IMR-90 (cell line): ENCODE measurements around the gene SLC6A20. TPM values are rescaled to one million over a fixed set of nuclear protein-coding genes. Genes with fewer than 3 reads are reported as not detected.

ENCODE experiments used
- ATAC-seq: fragments of 200-7000 bp; cut with Tn5 transposase; 2 replicates; pipeline ENCODE4 v1.9.1; 2020; ENCODE audit warnings: low read depth, mild to moderate bottlenecking, moderate library complexity
- BruUV-seq: library from RNA; stranded (reverse); fragments of 400-500 nt; replicated peaks from 2 replicates; lab custom pipeline; 2021; lab: Mats Ljungman, UMichigan
- CTCF ChIA-PET: fragments of 300-600 bp; formaldehyde crosslinking; extraction: SDS; loops from one replicate; lab custom pipeline; 2021; ENCODE audit warnings: antibody characterized with exemption; lab: Yijun Ruan, JAX
- POLR2A ChIA-PET: fragments of 300-600 bp; sonication (Branson Sonifier 250); formaldehyde crosslinking; loops from one replicate; lab custom pipeline; 2022; ENCODE audit warnings: antibody characterized with exemption; ENCODE audit not compliant: unreplicated experiment; lab: Charles Lee
- DNase-seq: peaks from one replicate; pipeline ENCODE4 v3.0.0; 2013
- H2AFZ ChIP-seq: replicated peaks from 2 replicates; pipeline ENCODE3; 2013; ENCODE audit warnings: low read length, mild to moderate bottlenecking; ENCODE audit not compliant: poor library complexity
- H2AK5ac ChIP-seq: 2 replicates; pipeline ENCODE4 v1.6.1; 2013; ENCODE audit warnings: low read depth, low read length, inconsistent platforms
- H2AK9ac ChIP-seq: replicated peaks from 2 replicates; pipeline ENCODE3; 2013; ENCODE audit warnings: mild to moderate bottlenecking, low read depth, low read length, moderate library complexity; ENCODE audit not compliant: poor library complexity
- H2BK120ac ChIP-seq: 2 replicates; pipeline ENCODE4 v1.6.1; 2013; ENCODE audit warnings: low read depth, low read length, inconsistent platforms
- H2BK15ac ChIP-seq: 3 replicates; pipeline ENCODE4 v1.6.1; 2013; ENCODE audit warnings: low read depth, low read length, inconsistent platforms
- H2BK20ac ChIP-seq: 2 replicates; pipeline ENCODE4 v1.6.1; 2013; ENCODE audit warnings: low read depth, mild to moderate bottlenecking, inconsistent platforms, low read length, moderate library complexity
- H2BK5ac ChIP-seq: 2 replicates; pipeline ENCODE4 v1.6.1; 2013; ENCODE audit warnings: mild to moderate bottlenecking, low read depth, low read length, inconsistent platforms; ENCODE audit not compliant: poor library complexity, severe bottlenecking
- H3K14ac ChIP-seq: replicated peaks from 2 replicates; pipeline ENCODE4 v1.6.1; 2013; ENCODE audit warnings: low read depth, low read length, inconsistent platforms
- H3K18ac ChIP-seq: 2 replicates; pipeline ENCODE4 v1.6.1; 2013; ENCODE audit warnings: low read depth, low read length, control low read depth
- H3K23ac ChIP-seq: 2 replicates; pipeline ENCODE4 v1.6.1; 2013; ENCODE audit warnings: low read depth, low read length, inconsistent platforms
- H3K27ac ChIP-seq: 2 replicates; pipeline ENCODE4 v1.5.1; 2013; ENCODE audit warnings: mild to moderate bottlenecking, control low read depth, low read length; ENCODE audit not compliant: insufficient read depth
- H3K27me3 ChIP-seq: 2 replicates; pipeline ENCODE4 v1.6.1; 2013; ENCODE audit warnings: low read length; ENCODE audit not compliant: control insufficient read depth, insufficient read depth
- H3K36me3 ChIP-seq: 2 replicates; pipeline ENCODE4 v1.6.1; 2013; ENCODE audit warnings: low read length, mixed read lengths; ENCODE audit not compliant: control insufficient read depth, insufficient read depth
- H3K4ac ChIP-seq: 2 replicates; pipeline ENCODE4 v1.6.1; 2013; ENCODE audit warnings: low read depth, low read length, inconsistent platforms
- H3K4me1 ChIP-seq: 2 replicates; pipeline ENCODE4 v1.6.1; 2013; ENCODE audit warnings: low read length, mixed read lengths; ENCODE audit not compliant: control insufficient read depth, insufficient read depth
- H3K4me2 ChIP-seq: 2 replicates; pipeline ENCODE4 v1.6.1; 2013; ENCODE audit warnings: low read depth, mild to moderate bottlenecking, control low read depth, low read length, moderate library complexity
- H3K4me3 ChIP-seq: 2 replicates; pipeline ENCODE4 v1.5.1; 2013; ENCODE audit warnings: low read depth, mild to moderate bottlenecking, control low read depth, low read length, moderate library complexity; ENCODE audit not compliant: insufficient read depth
- H3K56ac ChIP-seq: 2 replicates; pipeline ENCODE4 v1.6.1; 2013; ENCODE audit warnings: low read length, inconsistent platforms; ENCODE audit not compliant: insufficient read depth; ENCODE audit errors: extremely low read depth
- H3K79me1 ChIP-seq, 2 experiments: 2 replicates each; pipeline ENCODE4 v1.6.1; 2013; ENCODE audit warnings: low read length in 2 of 2, inconsistent platforms in 1 of 2, low read depth in 1 of 2
- H3K9ac ChIP-seq: 2 replicates; pipeline ENCODE4 v1.6.1; 2013; ENCODE audit warnings: low read depth, low read length, control low read depth
- H3K9me1 ChIP-seq: 2 replicates; pipeline ENCODE4 v1.6.1; 2013; ENCODE audit warnings: low read length, inconsistent platforms; ENCODE audit not compliant: insufficient read depth
- H3K9me3 ChIP-seq: 2 replicates; pipeline ENCODE4 v1.6.1; 2013; ENCODE audit warnings: low read length; ENCODE audit not compliant: control insufficient read depth, insufficient read depth
- H4K20me1 ChIP-seq: 2 replicates; pipeline ENCODE4 v1.6.1; 2013; ENCODE audit warnings: low read length, inconsistent platforms; ENCODE audit not compliant: insufficient read depth
- H4K5ac ChIP-seq: 2 replicates; pipeline ENCODE4 v1.6.1; 2013; ENCODE audit warnings: mild to moderate bottlenecking, low read depth, low read length, control low read depth
- H4K8ac ChIP-seq, 2 experiments: 2 replicates each; pipeline ENCODE4 v1.6.1; 2013; ENCODE audit warnings: low read depth in 2 of 2, low read length in 2 of 2, control low read depth in 1 of 2, inconsistent platforms in 1 of 2
- H4K91ac ChIP-seq: 2 replicates; pipeline ENCODE4 v1.6.1; 2013; ENCODE audit warnings: low read depth, low read length, inconsistent platforms; ENCODE audit not compliant: insufficient read depth
- CEBPB ChIP-seq: IDR thresholded peaks from 2 replicates; pipeline ENCODE4 v1.6.1; 2012; ENCODE audit warnings: low read depth, low read length, improper control_type of control experiment
- CHD1 ChIP-seq: IDR thresholded peaks from 2 replicates; pipeline ENCODE4 v1.6.1; 2012; ENCODE audit warnings: low read depth, low read length, improper control_type of control experiment
- FOS ChIP-seq: fragments of 150-350 bp; IDR thresholded peaks from 2 replicates; pipeline ENCODE4 v1.6.1; 2016; ENCODE audit warnings: low read depth, low read length
- POLR2A ChIP-seq: IDR thresholded peaks from 2 replicates; pipeline ENCODE4 v1.6.1; 2012; ENCODE audit warnings: mild to moderate bottlenecking, low read depth, low read length
- RFX5 ChIP-seq: IDR thresholded peaks from 2 replicates; pipeline ENCODE4 v1.8.0; 2012; ENCODE audit warnings: low read depth, mild to moderate bottlenecking, low read length, moderate library complexity
- SMC3 ChIP-seq: fragments of 150-350 bp; IDR thresholded peaks from 2 replicates; pipeline ENCODE4 v1.6.1; 2016; ENCODE audit warnings: low read depth, mild to moderate bottlenecking, antibody characterized with exemption, low read length, moderate library complexity
- WGBS, 2 experiments: methylation state at CpG; one replicate each; pipeline versions ENCODE4 v1.1.5 to v1.1.7; 2013; ENCODE audit warnings: missing lambda C conversion rate in 2 of 2; ENCODE audit not compliant: insufficient read length in 1 of 2; ENCODE audit errors: extremely low coverage in 2 of 2; 5-methylcytosine and 5-hydroxymethylcytosine counted together
- dilution Hi-C: fragments of 300-500 bp; cut with HindIII; formaldehyde crosslinking; loops from one replicate; pipeline ENCODE4 v1.14.3; 2018; ENCODE audit warnings: low sequenced_read_pairs; ENCODE audit not compliant: unreplicated experiment
- in situ Hi-C: fragments of 300-500 bp; cut with MboI; formaldehyde crosslinking; loops from 3 replicates; pipeline ENCODE4 v1.14.3; 2019; ENCODE audit warnings: low sequenced_read_pairs, inconsistent platforms, mixed read lengths
- intact Hi-C: fragments of 100-400 bp; cut with micrococcal nuclease; formaldehyde crosslinking; loops from 2 replicates; pipeline ENCODE4 v1.10.0; 2022
- polyA plus RNA-seq, 3 experiments: library from polyadenylated mRNA; depleted of rRNA; stranded (reverse); fragments of >200 nt; gene quantifications; 2 replicates each; pipeline ENCODE4 v1.2.3, GENCODE V29; 2012; ENCODE audit warnings: low replicate concordance in 1 of 3
- total RNA-seq: library from RNA; depleted of rRNA; stranded (reverse); fragments of >200 nt; gene quantifications from 2 replicates; pipeline ENCODE4 v1.2.3, GENCODE V29; 2012

The SLC6A20 gene
- total and polyA plus RNA-seq, 2 of the 4 experiments (the other 2 are of a cell fraction), result not detected

DNA sequence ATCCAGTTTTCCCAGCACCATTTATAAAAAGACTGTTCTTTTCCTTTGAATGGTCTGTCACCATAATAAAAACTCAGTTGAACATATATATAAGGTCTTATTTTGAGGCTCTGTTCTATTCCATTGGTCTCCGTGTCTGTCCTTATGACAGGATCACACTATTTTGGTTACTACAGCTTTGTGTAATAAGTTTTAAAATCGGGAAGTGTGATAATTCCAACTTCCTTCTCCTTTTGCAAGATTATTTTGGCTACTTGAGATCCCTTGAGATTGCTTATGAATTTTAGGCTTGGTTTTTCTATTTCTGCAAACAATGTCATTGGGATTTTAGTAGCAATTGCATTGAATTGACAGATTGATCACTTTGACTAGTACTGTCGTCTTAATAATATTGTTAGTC, 71.4 kb downstream of the SLC6A20 start:
- Histone ChIP-seq H3K56ac (no peak overlapping the region), H3K23ac (no peak overlapping the region), H2AFZ (no peak overlapping the region), H4K5ac (no peak overlapping the region), H3K9me3 (no peaks in the 10 kb centered on the region), H2AK9ac (no peak overlapping the region), H3K4me1 (no peaks in the 10 kb centered on the region), H3K36me3 (peaks cover 3% of the 10 kb centered on the region; the same call in 1 of the 2 replicates), H4K20me1 (no peaks in the 10 kb centered on the region), H2BK5ac (no peak overlapping the region), H3K9me1 (0 out of 2 replicates have a peak, but pooled peaks cover 5% of the 10 kb centered on the region), H3K4me2 (no peak overlapping the region), H4K91ac (no peak overlapping the region), H3K27ac (no peak overlapping the region), H3K18ac (no peak overlapping the region), H2BK15ac (no peak overlapping the region), H4K8ac (no peak overlapping the region), H3K9ac (no peak overlapping the region), H2BK120ac (no peak overlapping the region), H3K79me1 (peaks cover 7 to 16% of the 10 kb centered on the region in 2 experiments), H3K4me3 (no peak overlapping the region), H3K27me3 (no peaks in the 10 kb centered on the region), H2AK5ac (no peak overlapping the region), H3K14ac (no peak overlapping the region), H2BK20ac (no peak overlapping the region), H3K4ac (no peak overlapping the region)
- dilution Hi-C loops (no loop called here), intact Hi-C loops (loop anchor here (5.0 kb wide), 1 partner anchor 33 kb away; no protein-coding TSS in a partner anchor), in situ Hi-C loops (no loop called here)
- TF ChIP-seq CHD1 (no peak), POLR2A (no peak), FOS (no peak), SMC3 (no peak), CEBPB (no peak), RFX5 (no peak)
- CTCF ChIA-PET, result no interaction called here
- POLR2A ChIA-PET, result no interaction called here
- no TSS peak for BruUV-seq
- no peak for DNase-seq
- no peak for ATAC-seq
- WGBS, 2 experiments, result no CpG with 5 or more reads among the region's 3 CpGs
